OCI-LY1 (cell line): ENCODE data around the gene AKAP13.

ENCODE experiments used
- H2AFZ ChIP-seq: fragments of 200-600 bp; sonication (generic), shearing (Covaris generic); 2 replicates; pipeline ENCODE4 v1.6.0; 2014; ENCODE audit warnings: antibody characterized with exemption, mild to moderate bottlenecking, low read length
- H3F3A ChIP-seq: fragments of 200-600 bp; sonication (generic), shearing (Covaris generic); 2 replicates; pipeline ENCODE4 v1.6.0; 2014; ENCODE audit warnings: mild to moderate bottlenecking, antibody characterized with exemption, low read length, moderate library complexity; ENCODE audit not compliant: insufficient read depth
- H3K27ac ChIP-seq: fragments of 200-600 bp; sonication (generic); 2 replicates; pipeline ENCODE4 v1.5.1; 2014; ENCODE audit warnings: low read length, mixed run types, mild to moderate bottlenecking, low read depth; ENCODE audit not compliant: poor library complexity, severe bottlenecking
- H3K27me3 ChIP-seq: fragments of 200-600 bp; sonication (generic); 2 replicates; pipeline ENCODE4 v1.6.0; 2014; ENCODE audit warnings: antibody characterized with exemption, mild to moderate bottlenecking, low read length, moderate library complexity; ENCODE audit not compliant: insufficient read depth
- H3K36me3 ChIP-seq: fragments of 200-600 bp; sonication (generic); 2 replicates; pipeline ENCODE4 v1.6.1; 2014; ENCODE audit warnings: mild to moderate bottlenecking, antibody characterized with exemption, low read length, moderate library complexity, mixed read lengths; ENCODE audit not compliant: insufficient read depth
- H3K4me1 ChIP-seq: fragments of 200-600 bp; sonication (generic); 2 replicates; pipeline ENCODE4 v1.5.1; 2014; ENCODE audit warnings: mild to moderate bottlenecking, low read length, moderate library complexity; ENCODE audit not compliant: insufficient read depth, severe bottlenecking
- H3K4me2 ChIP-seq: fragments of 200-600 bp; sonication (generic), shearing (Covaris generic); 2 replicates; pipeline ENCODE4 v1.6.1; 2014; ENCODE audit warnings: low read length
- H3K4me3 ChIP-seq: fragments of 200-600 bp; sonication (generic); 2 replicates; pipeline ENCODE4 v1.5.1; 2014; ENCODE audit warnings: low read length, low read depth, mild to moderate bottlenecking, mixed read lengths; ENCODE audit not compliant: poor library complexity, severe bottlenecking
- H3K79me2 ChIP-seq: fragments of 200-600 bp; shearing (Covaris generic); 2 replicates; pipeline ENCODE4 v1.6.1; 2016; ENCODE audit warnings: mixed run types, low read length, mixed read lengths; ENCODE audit not compliant: insufficient read depth
- H3K9ac ChIP-seq: fragments of 200-600 bp; sonication (generic), shearing (Covaris generic); 2 replicates; pipeline ENCODE4 v1.6.1; 2014; ENCODE audit warnings: mild to moderate bottlenecking, low read length, mixed read lengths
- H3K9me2 ChIP-seq: fragments of 200-600 bp; sonication (generic), shearing (Covaris generic); 2 replicates; pipeline ENCODE4 v1.6.1; 2014; ENCODE audit warnings: low read depth, mild to moderate bottlenecking, low read length, mixed read lengths
- H3K9me3 ChIP-seq: fragments of 200-600 bp; shearing (Covaris generic); 2 replicates; pipeline ENCODE4 v1.6.1; 2014; ENCODE audit warnings: low read length, mixed read lengths
- H4K20me1 ChIP-seq: fragments of 200-600 bp; sonication (generic), shearing (Covaris generic); 2 replicates; pipeline ENCODE4 v1.6.0; 2016; ENCODE audit warnings: mild to moderate bottlenecking, low read length; ENCODE audit not compliant: insufficient read depth
- CTCF ChIP-seq: fragments of 200-600 bp; sonication (generic), shearing (Covaris generic); IDR thresholded peaks from 2 replicates; pipeline ENCODE4 v1.5.1; 2017; ENCODE audit warnings: mild to moderate bottlenecking, antibody characterized with exemption, low read length, moderate library complexity, mixed read lengths
- EZH2 ChIP-seq: fragments of 200-600 bp; sonication (generic), shearing (Covaris generic); IDR thresholded peaks from 2 replicates; pipeline ENCODE4 v1.8.0; 2017; ENCODE audit warnings: borderline replicate concordance, mixed run types, mild to moderate bottlenecking, antibody characterized with exemption, low read length, moderate library complexity, mixed read lengths

The AKAP13 gene

GRCh38 chr15:85631018-85631417 lies 250.6 kb downstream of the AKAP13 start:
- Histone ChIP-seq H3K4me1 (peaks cover 7% of the 10 kb centered on the region), H3K9ac (no peak overlapping the region), H3K9me3 (no peaks in the 10 kb centered on the region), H3K27me3 (no peaks in the 10 kb centered on the region), H3K4me2 (no peak overlapping the region), H3K79me2 (no peaks in the 10 kb centered on the region), H3F3A (no peaks in the 10 kb centered on the region), H3K4me3 (no peak overlapping the region), H3K27ac (no peak overlapping the region), H3K9me2 (no peaks in the 10 kb centered on the region), H4K20me1 (no peaks in the 10 kb centered on the region), H3K36me3 (peaks cover 20% of the 10 kb centered on the region; the same call in 1 of the 2 replicates), H2AFZ (no peak overlapping the region)
- TF ChIP-seq CTCF (no peak), EZH2 (no peak)

DNA sequence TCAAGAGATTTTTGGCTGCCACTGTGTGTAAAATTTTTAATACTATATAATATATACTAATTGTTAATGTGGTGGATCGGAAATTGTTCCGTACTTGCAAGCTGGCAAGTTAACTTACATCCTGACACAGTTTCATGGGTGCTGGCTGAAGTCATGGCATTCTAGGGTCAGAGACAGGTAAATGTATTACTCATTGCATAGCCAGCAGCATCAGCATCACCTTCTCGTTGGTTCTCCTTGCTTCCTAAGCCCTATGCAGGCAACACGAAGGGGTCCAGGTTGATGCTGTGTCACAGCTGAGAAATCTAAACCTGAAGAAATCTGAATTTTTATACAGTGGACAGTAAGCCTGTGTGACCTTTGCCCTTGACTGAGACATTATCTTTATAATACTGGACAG lies 251.6 kb downstream of the AKAP13 start:
- Histone ChIP-seq H3K9ac (no peak overlapping the region), H3F3A (no peaks in the 10 kb centered on the region), H3K27ac (no peak overlapping the region), H4K20me1 (no peaks in the 10 kb centered on the region), H3K27me3 (no peaks in the 10 kb centered on the region), H3K4me2 (no peak overlapping the region), H3K79me2 (no peaks in the 10 kb centered on the region), H2AFZ (no peak overlapping the region), H3K9me2 (no peaks in the 10 kb centered on the region), H3K36me3 (peaks cover 12% of the 10 kb centered on the region; the same call in 1 of the 2 replicates), H3K4me1 (peaks cover 7% of the 10 kb centered on the region), H3K9me3 (no peaks in the 10 kb centered on the region), H3K4me3 (no peak overlapping the region)
- no peak for TF ChIP-seq CTCF
- TF ChIP-seq EZH2, result no peak

DNA sequence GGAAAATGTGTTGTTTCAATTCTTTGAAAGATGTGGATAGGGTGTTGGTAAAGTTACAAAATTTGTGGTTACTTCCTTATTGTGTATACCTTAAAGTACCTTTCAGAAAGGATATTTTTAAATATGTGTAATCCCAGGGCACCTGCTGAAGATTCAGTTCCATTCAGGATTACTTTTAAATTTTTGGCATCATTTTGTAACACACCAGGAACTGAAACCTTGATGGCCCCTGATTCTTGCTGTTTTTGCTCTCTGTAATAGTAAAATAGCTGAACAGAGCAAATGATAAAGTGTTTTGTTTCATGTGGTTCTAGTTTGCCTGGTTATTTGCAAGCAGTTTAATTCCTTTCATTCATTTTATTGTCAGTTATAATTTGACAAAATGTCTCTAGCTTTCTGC lies 253.5 kb downstream of the AKAP13 start:
- H3K27me3 ChIP-seq, result no peaks in the 10 kb centered on the region
- H3K27ac ChIP-seq, result no peak overlapping the region
- no peak overlapping the region for H2AFZ ChIP-seq
- H3K79me2 ChIP-seq, result no peaks in the 10 kb centered on the region; the same call in 1 of the 2 replicates
- H3K4me3 ChIP-seq, result no peak overlapping the region
- H3F3A ChIP-seq, result no peaks in the 10 kb centered on the region
- H3K9ac ChIP-seq, result no peak overlapping the region
- TF ChIP-seq EZH2, result no peak
- TF ChIP-seq CTCF, result no peak
- no peak overlapping the region for H3K4me2 ChIP-seq
- peaks cover 6% of the 10 kb centered on the region; the same call in 1 of the 2 replicates for H3K36me3 ChIP-seq
- H3K9me2 ChIP-seq, result no peaks in the 10 kb centered on the region
- no peaks in the 10 kb centered on the region for H3K9me3 ChIP-seq
- H4K20me1 ChIP-seq, result no peaks in the 10 kb centered on the region
- peaks cover 7% of the 10 kb centered on the region for H3K4me1 ChIP-seq
